ENCODE data around the gene DGKH. TPM values are rescaled to one million over a fixed set of nuclear protein-coding genes. Genes with fewer than 3 reads are reported as not detected.

The DGKH gene
- total and polyA plus RNA-seq, 8 donors: 9.8 to 17.1 (median 12.0) TPM

DNA sequence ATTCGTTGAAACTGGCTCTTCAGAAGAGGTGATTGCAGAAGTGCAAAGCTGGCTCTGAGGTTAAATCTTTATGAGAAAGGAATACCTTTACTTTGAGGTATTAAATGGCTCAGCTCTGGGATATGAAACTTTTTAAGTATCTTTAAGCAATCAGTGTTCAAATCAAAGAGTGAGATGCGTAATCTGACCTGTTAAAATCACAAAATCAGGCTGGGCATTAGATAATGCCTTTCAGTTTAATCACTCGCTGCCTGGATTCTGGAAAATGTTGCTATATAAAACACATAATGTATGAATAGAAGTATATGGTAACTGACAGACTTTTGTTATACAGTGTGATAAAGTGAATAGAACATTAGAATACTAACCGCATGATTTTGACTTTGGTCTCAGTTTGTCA lies 2.0 kb upstream of the DGKH start:
- Histone ChIP-seq H3K4me1 (peaks cover 12 to 36% of the 10 kb centered on the region in 2 donors), H3K4me3 (no peak overlapping the region), H3K27ac (no peak overlapping the region), H3K36me3 (no peaks in the 10 kb centered on the region), H3K9me3 (no peaks in the 10 kb centered on the region), H3K27me3 (peaks cover 0 to 49% of the 10 kb centered on the region in 2 donors)
- DNase-seq: no peak
- ATAC-seq: no peak
- intact Hi-C loops (cut with DNase I): loop anchor here in 1 of 2 donors (10.0 kb wide), 1 partner anchor 382 kb away; no protein-coding TSS in a partner anchor
- TF ChIP-seq CTCF (IDR thresholded peaks at IDR 0.05): no peak

- DNase-seq: peak; percentile 55 to 83 (median 58)
- Histone ChIP-seq H3K27ac (peak overlapping the region; percentile 81 to 91), H3K9me3 (no peaks in the 10 kb centered on the region), H3K27me3 (peaks cover 0 to 43% of the 10 kb centered on the region in 2 donors), H3K4me3 (peak overlapping the region; percentile 90 to 92), H3K4me1 (peaks cover 12 to 24% of the 10 kb centered on the region in 2 donors), H3K36me3 (no peaks in the 10 kb centered on the region)
- ATAC-seq: peak; percentile 50
- no peak for TF ChIP-seq CTCF (IDR thresholded peaks at IDR 0.05)
- intact Hi-C loops (cut with DNase I): loop anchor here in 1 of 2 donors (10.0 kb wide), 1 partner anchor 383 kb away; no protein-coding TSS in a partner anchor
Observed at GRCh38 chr13:42047561-42048341, 697 bp upstream of the DGKH start.

DNA sequence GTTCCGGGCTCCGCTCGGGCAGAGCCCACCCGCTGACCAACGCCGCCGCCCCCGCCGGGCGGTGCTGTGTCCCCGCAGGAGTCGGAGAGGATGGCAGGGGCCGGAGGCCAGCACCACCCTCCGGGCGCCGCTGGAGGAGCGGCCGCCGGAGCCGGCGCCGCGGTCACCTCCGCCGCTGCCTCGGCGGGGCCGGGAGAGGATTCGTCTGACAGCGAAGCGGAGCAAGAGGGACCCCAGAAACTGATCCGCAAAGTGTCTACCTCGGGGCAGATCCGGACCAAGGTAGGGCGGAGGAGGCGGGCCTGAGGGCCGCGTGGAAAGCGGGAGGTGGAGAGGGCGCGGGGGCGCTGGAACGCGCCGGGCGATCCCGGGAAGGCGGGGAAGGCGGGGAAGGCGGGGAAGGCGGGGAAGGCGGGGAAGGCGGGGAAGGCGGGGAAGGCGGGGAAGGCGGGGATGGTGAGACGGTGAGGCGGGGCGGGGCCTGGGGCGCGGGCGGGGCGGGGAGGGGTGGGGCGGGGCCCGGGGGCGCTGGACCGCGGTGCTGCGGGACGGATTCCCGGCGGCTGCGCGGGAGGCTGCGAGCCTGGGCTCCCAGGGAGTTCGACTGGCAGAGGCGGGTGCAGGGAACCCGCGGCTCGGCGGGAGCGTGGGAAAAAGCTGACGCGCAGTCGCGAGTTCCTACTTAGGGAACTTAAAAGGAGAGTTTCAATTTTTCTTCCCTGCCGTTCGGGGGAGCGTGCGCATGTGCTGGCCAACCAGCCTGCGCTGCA lies 421 bp downstream of the DGKH start:
- H3K27me3 ChIP-seq: peaks cover 0 to 37% of the 10 kb centered on the region in 2 donors
- TF ChIP-seq CTCF (IDR thresholded peaks at IDR 0.05): peak in 1 of 2 donors; percentile 10
- no peaks in the 10 kb centered on the region for H3K36me3 ChIP-seq
- peak overlapping the region; percentile 90 to 92 for H3K4me3 ChIP-seq
- peak overlapping the region; percentile 81 to 91 for H3K27ac ChIP-seq
- intact Hi-C loops (cut with DNase I): loop anchor here in 1 of 2 donors (10.0 kb wide), 1 partner anchor 384 kb away; no protein-coding TSS in a partner anchor
- peaks cover 12 to 24% of the 10 kb centered on the region in 2 donors for H3K4me1 ChIP-seq
- no peaks in the 10 kb centered on the region for H3K9me3 ChIP-seq
- ATAC-seq: peak; percentile 83
- peak; percentile 74 to 94 (median 84) for DNase-seq

- TF ChIP-seq CTCF (IDR thresholded peaks at IDR 0.05): no peak
- peak; percentile 11 for ATAC-seq
- intact Hi-C loops (cut with DNase I): loop anchor here in 1 of 2 donors (10.0 kb wide), 1 partner anchor 385 kb away; no protein-coding TSS in a partner anchor
Observed at GRCh38 chr13:42049454-42049813, 986 bp downstream of the DGKH start.

More at GRCh38 chr13:42049454-42049813, 986 bp downstream of the DGKH start:
- peaks cover 0 to 37% of the 10 kb centered on the region in 2 donors for H3K27me3 ChIP-seq
- peak overlapping the region; percentile 61 to 63 for H3K27ac ChIP-seq
- H3K4me1 ChIP-seq: peaks cover 12 to 24% of the 10 kb centered on the region in 2 donors
- H3K36me3 ChIP-seq: no peaks in the 10 kb centered on the region
- DNase-seq: no peak
- H3K9me3 ChIP-seq: no peaks in the 10 kb centered on the region
- H3K4me3 ChIP-seq: peak overlapping the region; percentile 57 to 92

Data from left lung (tissue), 10 donors.